Measurements from ENCODE around the gene TGIF1.

Gene TGIF1

GRCh38 chr18:3455090-3455635, 5.2 kb downstream of the TGIF1 start:
- Histone ChIP-seq H3K27me3 (ENCODE audit: insufficient read depth, low read length) (no peaks in the 10 kb centered on the region), H3K9me3 (ENCODE audit: low read length) (no peaks in the 10 kb centered on the region), H3F3A (ENCODE audit: insufficient read depth, low read length) (no peaks in the 10 kb centered on the region), H3K36me3 (ENCODE audit: insufficient read depth, low read length) (no peaks in the 10 kb centered on the region), H3K4me2 (ENCODE audit: low read length) (peak overlapping the region; percentile 86; the same call in 1 of the 2 replicates), H3K9ac (ENCODE audit: low read length) (no peak overlapping the region; the same call in 1 of the 2 replicates), H3K79me2 (ENCODE audit: insufficient read depth, low read length) (no peaks in the 10 kb centered on the region), H3K4me3 (ENCODE audit: low read depth, low read length, poor library complexity, severe bottlenecking) (no peak overlapping the region), H3K4me1 (ENCODE audit: insufficient read depth, low read length, severe bottlenecking) (peaks cover 30% of the 10 kb centered on the region), H2AFZ (ENCODE audit: low read length) (no peak overlapping the region), H3K27ac (ENCODE audit: low read depth, low read length, poor library complexity, severe bottlenecking) (no peak overlapping the region), H4K20me1 (ENCODE audit: insufficient read depth, low read length) (no peaks in the 10 kb centered on the region), H3K9me2 (ENCODE audit: low read depth, low read length) (no peaks in the 10 kb centered on the region)
- TF ChIP-seq, protein P1, sequence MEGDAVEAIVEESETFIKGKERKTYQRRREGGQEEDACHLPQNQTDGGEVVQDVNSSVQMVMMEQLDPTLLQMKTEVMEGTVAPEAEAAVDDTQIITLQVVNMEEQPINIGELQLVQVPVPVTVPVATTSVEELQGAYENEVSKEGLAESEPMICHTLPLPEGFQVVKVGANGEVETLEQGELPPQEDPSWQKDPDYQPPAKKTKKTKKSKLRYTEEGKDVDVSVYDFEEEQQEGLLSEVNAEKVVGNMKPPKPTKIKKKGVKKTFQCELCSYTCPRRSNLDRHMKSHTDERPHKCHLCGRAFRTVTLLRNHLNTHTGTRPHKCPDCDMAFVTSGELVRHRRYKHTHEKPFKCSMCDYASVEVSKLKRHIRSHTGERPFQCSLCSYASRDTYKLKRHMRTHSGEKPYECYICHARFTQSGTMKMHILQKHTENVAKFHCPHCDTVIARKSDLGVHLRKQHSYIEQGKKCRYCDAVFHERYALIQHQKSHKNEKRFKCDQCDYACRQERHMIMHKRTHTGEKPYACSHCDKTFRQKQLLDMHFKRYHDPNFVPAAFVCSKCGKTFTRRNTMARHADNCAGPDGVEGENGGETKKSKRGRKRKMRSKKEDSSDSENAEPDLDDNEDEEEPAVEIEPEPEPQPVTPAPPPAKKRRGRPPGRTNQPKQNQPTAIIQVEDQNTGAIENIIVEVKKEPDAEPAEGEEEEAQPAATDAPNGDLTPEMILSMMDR (IDR thresholded peaks at IDR 0.05; ENCODE audit: low read length) = no peak
- TF ChIP-seq EZH2 (IDR thresholded peaks at IDR 0.05; ENCODE audit: borderline replicate concordance, low read length) = no peak

- Histone ChIP-seq H3F3A (ENCODE audit: insufficient read depth, low read length) (no peaks in the 10 kb centered on the region), H3K4me2 (ENCODE audit: low read length) (no peak overlapping the region), H3K79me2 (ENCODE audit: insufficient read depth, low read length) (no peaks in the 10 kb centered on the region), H3K27ac (ENCODE audit: low read depth, low read length, poor library complexity, severe bottlenecking) (no peak overlapping the region), H3K4me3 (ENCODE audit: low read depth, low read length, poor library complexity, severe bottlenecking) (no peak overlapping the region), H3K9ac (ENCODE audit: low read length) (no peak overlapping the region), H3K9me2 (ENCODE audit: low read depth, low read length) (no peaks in the 10 kb centered on the region), H3K27me3 (ENCODE audit: insufficient read depth, low read length) (no peaks in the 10 kb centered on the region), H3K36me3 (ENCODE audit: insufficient read depth, low read length) (no peaks in the 10 kb centered on the region), H2AFZ (ENCODE audit: low read length) (no peak overlapping the region), H3K4me1 (ENCODE audit: insufficient read depth, low read length, severe bottlenecking) (peaks cover 30% of the 10 kb centered on the region), H4K20me1 (ENCODE audit: insufficient read depth, low read length) (no peaks in the 10 kb centered on the region), H3K9me3 (ENCODE audit: low read length) (0 out of 2 replicates have a peak, but pooled peaks cover 5% of the 10 kb centered on the region)
- no peak for TF ChIP-seq EZH2 (IDR thresholded peaks at IDR 0.05; ENCODE audit: borderline replicate concordance, low read length)
- TF ChIP-seq, protein P1 (IDR thresholded peaks at IDR 0.05; ENCODE audit: low read length) = no peak
Measured at GRCh38 chr18:3455907-3456685, 6.1 kb downstream of the TGIF1 start.

GRCh38 chr18:3456686-3457069, 6.7 kb downstream of the TGIF1 start:
- Histone ChIP-seq H3K4me3 (ENCODE audit: low read depth, low read length, poor library complexity, severe bottlenecking) (no peak overlapping the region), H3K36me3 (ENCODE audit: insufficient read depth, low read length) (no peaks in the 10 kb centered on the region), H2AFZ (ENCODE audit: low read length) (no peak overlapping the region), H3K9ac (ENCODE audit: low read length) (no peak overlapping the region), H3F3A (ENCODE audit: insufficient read depth, low read length) (no peaks in the 10 kb centered on the region), H4K20me1 (ENCODE audit: insufficient read depth, low read length) (no peaks in the 10 kb centered on the region), H3K9me3 (ENCODE audit: low read length) (0 out of 2 replicates have a peak, but pooled peaks cover 5% of the 10 kb centered on the region), H3K79me2 (ENCODE audit: insufficient read depth, low read length) (no peaks in the 10 kb centered on the region), H3K27ac (ENCODE audit: low read depth, low read length, poor library complexity, severe bottlenecking) (no peak overlapping the region), H3K4me1 (ENCODE audit: insufficient read depth, low read length, severe bottlenecking) (peaks cover 30% of the 10 kb centered on the region), H3K4me2 (ENCODE audit: low read length) (no peak overlapping the region), H3K9me2 (ENCODE audit: low read depth, low read length) (no peaks in the 10 kb centered on the region), H3K27me3 (ENCODE audit: insufficient read depth, low read length) (no peaks in the 10 kb centered on the region)
- TF ChIP-seq, protein P1 (IDR thresholded peaks at IDR 0.05; ENCODE audit: low read length) = no peak
- TF ChIP-seq EZH2 (IDR thresholded peaks at IDR 0.05; ENCODE audit: borderline replicate concordance, low read length) = no peak

Data from OCI-LY1 (cell line).